HG03095 (cell line): Measurements from ENCODE around the gene TNIK.

ENCODE experiments used
- ATAC-seq: cut with Tn5 transposase; IDR thresholded peaks from one replicate; pipeline ENCODE4 v1.9.1; 2021; ENCODE audit warnings: moderate library complexity; ENCODE audit not compliant: unreplicated experiment

Gene TNIK

GRCh38 chr3:171470714-171471227, 10.6 kb upstream of the TNIK start:
- ATAC-seq: no peak

GRCh38 chr3:171469376-171469775, 9.2 kb upstream of the TNIK start:
- ATAC-seq: no peak

GRCh38 chr3:171468296-171468906, 8.2 kb upstream of the TNIK start:
- no peak for ATAC-seq

- no peak for ATAC-seq
Observed at GRCh38 chr3:171465763-171466162, 5.6 kb upstream of the TNIK start.

GRCh38 chr3:171464462-171464861, 4.3 kb upstream of the TNIK start:
- ATAC-seq: no peak

- no peak for ATAC-seq
Observed at GRCh38 chr3:171462224-171462623, 2.0 kb upstream of the TNIK start.

- ATAC-seq: no peak
Observed at GRCh38 chr3:171461525-171461917, 1.3 kb upstream of the TNIK start.

- peak; percentile 35 for ATAC-seq
Observed at GRCh38 chr3:171460725-171461524, 720 bp upstream of the TNIK start.

- ATAC-seq: no peak
Observed at GRCh38 chr3:171459137-171459941, 866 bp downstream of the TNIK start.

- no peak for ATAC-seq
Observed at GRCh38 chr3:171458864-171459136, 1.4 kb downstream of the TNIK start.

GRCh38 chr3:171458071-171458863, 1.9 kb downstream of the TNIK start:
- no peak for ATAC-seq

- ATAC-seq: no peak
Observed at GRCh38 chr3:171457607-171458061, 2.6 kb downstream of the TNIK start.

- ATAC-seq: no peak
Observed at GRCh38 chr3:171456765-171457606, 3.2 kb downstream of the TNIK start.

- no peak for ATAC-seq
Observed at GRCh38 chr3:171455603-171456550, 4.3 kb downstream of the TNIK start.

GRCh38 chr3:171454041-171454440, 6.2 kb downstream of the TNIK start:
- no peak for ATAC-seq

GRCh38 chr3:171453180-171453886, 6.9 kb downstream of the TNIK start:
- no peak for ATAC-seq

GRCh38 chr3:171452328-171452727, 7.9 kb downstream of the TNIK start:
- no peak for ATAC-seq

- no peak for ATAC-seq
Observed at GRCh38 chr3:171451915-171452314, 8.3 kb downstream of the TNIK start.
